ENCODE data around the gene KLF11.

Gene KLF11

DNA sequence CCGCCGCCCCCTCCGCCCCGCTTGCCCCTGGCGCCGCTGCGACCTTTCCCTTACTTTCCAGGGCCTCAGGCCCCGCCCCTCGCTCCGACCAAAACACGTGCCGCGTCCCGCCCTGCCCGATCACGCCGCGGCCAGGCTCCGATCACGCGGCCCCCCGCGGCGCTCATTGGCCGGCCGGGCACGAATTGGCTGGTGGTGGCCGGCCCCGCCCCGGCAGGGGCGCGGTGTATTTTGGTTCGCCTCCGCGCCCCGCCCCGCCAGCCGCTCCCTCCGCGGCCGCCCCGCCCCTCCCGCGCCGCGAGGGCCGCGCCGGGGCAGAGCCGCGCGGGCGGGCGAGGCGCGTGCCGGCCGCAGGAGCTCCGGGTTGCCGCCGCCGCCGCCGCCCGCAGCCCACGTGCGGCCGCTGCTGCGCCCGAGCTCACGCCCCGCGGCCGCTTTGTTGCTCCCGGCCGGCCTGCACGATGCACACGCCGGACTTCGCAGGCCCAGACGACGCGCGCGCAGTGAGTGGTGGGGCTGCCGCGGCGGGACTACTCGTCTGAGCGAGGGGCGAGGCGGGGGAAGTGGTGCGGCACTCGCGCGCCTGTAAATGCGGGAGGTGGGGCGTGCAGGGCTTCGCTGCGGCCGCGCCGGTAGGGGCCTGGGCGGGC, at the start of gene KLF11:
TSS of gene KLF11 (plus strand) at position 295 of the 650 bp plus-strand sequence. CDS start at position 462, 167 bp downstream.
- TF ChIP-seq, protein P1, sequence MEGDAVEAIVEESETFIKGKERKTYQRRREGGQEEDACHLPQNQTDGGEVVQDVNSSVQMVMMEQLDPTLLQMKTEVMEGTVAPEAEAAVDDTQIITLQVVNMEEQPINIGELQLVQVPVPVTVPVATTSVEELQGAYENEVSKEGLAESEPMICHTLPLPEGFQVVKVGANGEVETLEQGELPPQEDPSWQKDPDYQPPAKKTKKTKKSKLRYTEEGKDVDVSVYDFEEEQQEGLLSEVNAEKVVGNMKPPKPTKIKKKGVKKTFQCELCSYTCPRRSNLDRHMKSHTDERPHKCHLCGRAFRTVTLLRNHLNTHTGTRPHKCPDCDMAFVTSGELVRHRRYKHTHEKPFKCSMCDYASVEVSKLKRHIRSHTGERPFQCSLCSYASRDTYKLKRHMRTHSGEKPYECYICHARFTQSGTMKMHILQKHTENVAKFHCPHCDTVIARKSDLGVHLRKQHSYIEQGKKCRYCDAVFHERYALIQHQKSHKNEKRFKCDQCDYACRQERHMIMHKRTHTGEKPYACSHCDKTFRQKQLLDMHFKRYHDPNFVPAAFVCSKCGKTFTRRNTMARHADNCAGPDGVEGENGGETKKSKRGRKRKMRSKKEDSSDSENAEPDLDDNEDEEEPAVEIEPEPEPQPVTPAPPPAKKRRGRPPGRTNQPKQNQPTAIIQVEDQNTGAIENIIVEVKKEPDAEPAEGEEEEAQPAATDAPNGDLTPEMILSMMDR (IDR thresholded peaks at IDR 0.05; ENCODE audit: low read length, missing control alignments): no peak
- peak within 1 kb of the TSS; percentile 56 for H3K4me3 ChIP-seq (replicated peaks; ENCODE audit: low read depth, low read length)
- DNase-seq (ENCODE audit: low read depth): peak; percentile 93

DNA sequence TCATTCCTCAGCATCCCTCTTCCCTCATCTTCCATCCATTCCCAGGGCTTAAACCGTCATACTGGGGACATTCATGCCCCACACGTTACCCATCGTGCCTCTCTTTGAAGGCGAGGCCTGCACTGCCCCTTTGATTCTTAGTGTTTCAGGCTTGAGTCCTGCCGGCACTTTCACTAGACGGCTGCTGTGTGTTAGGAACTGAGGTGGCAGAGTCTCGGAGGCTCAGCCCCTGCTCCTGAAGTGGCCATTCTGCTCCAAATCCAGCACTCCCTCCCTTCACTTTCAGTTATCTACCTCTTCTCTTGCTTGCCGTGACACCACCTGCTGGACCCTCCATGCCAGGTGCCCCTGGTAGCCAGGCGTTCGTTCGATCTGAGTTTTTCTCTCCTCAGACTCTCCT, 48.9 kb upstream of the KLF11 start:
- DNase-seq (ENCODE audit: low read depth): no peak
- H3K4me3 ChIP-seq (replicated peaks; ENCODE audit: low read depth, low read length): no peak overlapping the region
- TF ChIP-seq, protein P1 (IDR thresholded peaks at IDR 0.05; ENCODE audit: low read length, missing control alignments): no peak

DNA sequence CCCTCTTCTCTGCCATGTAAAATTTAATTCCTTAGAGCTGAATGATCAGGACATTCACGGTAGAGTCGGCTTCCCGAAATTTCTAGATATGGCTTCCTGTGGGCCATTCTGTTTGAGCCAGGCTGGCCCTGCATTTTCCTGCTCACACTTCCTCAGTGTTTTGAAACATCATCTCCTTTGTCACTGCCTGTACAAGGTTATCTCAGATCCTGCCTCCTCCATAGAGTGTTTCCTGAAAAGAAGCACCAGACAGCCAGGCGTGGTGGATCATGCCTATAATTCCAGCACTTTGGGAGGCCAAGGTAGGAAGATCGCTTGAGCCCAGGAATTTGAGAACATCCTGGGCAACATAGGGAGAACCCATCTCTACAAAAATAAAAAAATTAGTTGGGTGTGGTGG, 48.3 kb upstream of the KLF11 start:
- H3K4me3 ChIP-seq (replicated peaks; ENCODE audit: low read depth, low read length): no peak overlapping the region
- no peak for DNase-seq (ENCODE audit: low read depth)
- TF ChIP-seq, protein P1 (IDR thresholded peaks at IDR 0.05; ENCODE audit: low read length, missing control alignments): no peak

DNA sequence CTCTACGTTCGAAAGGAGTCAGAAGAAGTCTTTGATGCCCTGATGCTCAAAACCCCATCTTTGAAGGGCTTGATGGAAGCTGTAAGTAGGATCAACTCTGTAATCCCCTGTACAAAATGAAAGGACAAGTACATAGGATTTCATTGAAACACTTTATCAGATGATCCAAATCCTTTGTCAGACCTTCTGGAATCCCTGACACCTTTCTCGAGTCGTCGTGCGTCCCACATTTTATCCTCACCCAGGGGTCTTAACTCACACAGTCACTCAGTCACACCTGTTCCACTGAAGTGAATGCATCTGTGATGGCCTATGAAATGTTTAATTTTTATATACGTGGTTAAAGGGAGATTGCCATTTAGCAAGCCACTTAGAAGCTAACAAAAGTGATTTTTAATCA, 47.0 kb upstream of the KLF11 start:
- TF ChIP-seq, protein P1 (IDR thresholded peaks at IDR 0.05; ENCODE audit: low read length, missing control alignments): no peak
- no peak for DNase-seq (ENCODE audit: low read depth)
- H3K4me3 ChIP-seq (replicated peaks; ENCODE audit: low read depth, low read length): no peak overlapping the region

DNA sequence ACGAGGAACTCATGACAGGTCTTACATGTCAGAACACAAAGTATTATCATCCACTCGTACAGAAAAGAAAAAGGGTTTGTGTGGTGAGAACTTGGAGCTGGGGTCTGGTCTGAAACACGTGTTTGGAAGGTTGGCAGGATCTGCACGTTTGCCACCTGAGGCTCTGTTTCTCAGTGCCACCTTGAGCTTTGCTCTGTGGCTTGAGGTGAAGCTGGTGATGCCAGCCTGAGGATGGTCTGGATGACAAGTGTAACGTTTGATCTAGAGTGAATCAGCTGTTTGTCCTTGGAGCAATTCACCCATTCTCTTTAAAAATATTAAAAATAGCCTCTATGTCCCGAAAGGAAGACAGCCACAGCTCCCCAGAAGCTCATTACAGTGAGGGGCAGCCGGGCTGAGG, 45.4 kb upstream of the KLF11 start:
- no peak overlapping the region for H3K4me3 ChIP-seq (replicated peaks; ENCODE audit: low read depth, low read length)
- DNase-seq (ENCODE audit: low read depth): no peak
- TF ChIP-seq, protein P1 (IDR thresholded peaks at IDR 0.05; ENCODE audit: low read length, missing control alignments): no peak

DNA sequence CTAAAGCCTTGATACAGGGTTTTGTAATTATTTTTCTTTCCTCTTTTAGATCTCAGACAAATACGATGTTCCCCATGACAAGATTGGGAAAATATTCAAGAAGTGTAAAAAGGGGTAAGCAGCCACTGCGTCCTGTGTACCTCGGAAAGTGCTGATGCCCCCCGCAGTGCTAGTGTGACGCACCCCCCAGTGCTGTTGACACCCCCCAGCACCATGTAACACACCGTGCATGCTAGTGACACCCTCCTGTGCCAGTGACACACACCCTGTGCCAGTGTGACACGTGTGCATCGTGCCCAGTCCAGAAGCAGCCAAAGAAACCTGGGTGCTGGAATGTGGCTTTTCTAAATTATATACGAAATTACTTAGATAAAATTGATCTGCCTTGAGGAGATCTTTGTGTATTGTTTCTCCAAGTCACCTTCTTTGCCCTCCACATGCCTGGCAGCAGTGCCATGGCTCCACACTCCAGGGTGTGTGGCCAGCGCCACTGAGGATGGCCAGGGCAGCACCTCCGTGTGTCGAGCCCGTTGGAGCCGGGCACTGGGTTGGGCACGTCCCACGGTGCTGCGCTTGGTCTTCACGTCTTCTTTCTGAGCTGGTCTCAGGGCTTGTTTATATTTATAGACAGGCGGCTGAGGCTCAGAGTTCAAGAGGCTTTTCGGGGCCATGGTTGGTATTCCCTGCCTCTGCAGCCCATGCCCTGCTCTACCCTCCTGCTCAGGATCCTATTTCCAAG, 44.3 kb upstream of the KLF11 start:
- H3K4me3 ChIP-seq (replicated peaks; ENCODE audit: low read depth, low read length): no peak overlapping the region
- DNase-seq (ENCODE audit: low read depth): no peak
- TF ChIP-seq, protein P1 (IDR thresholded peaks at IDR 0.05; ENCODE audit: low read length, missing control alignments): no peak

Measured in fibroblast of pulmonary artery (primary cell).